ENCODE results near the gene CNN2. TPM values are rescaled to one million over a fixed set of nuclear protein-coding genes. Genes with fewer than 3 reads are reported as not detected.

The CNN2 gene
- total and polyA plus RNA-seq, 2 of the 4 experiments (the other 2 are of a cell fraction) = 272 to 395 TPM

DNA sequence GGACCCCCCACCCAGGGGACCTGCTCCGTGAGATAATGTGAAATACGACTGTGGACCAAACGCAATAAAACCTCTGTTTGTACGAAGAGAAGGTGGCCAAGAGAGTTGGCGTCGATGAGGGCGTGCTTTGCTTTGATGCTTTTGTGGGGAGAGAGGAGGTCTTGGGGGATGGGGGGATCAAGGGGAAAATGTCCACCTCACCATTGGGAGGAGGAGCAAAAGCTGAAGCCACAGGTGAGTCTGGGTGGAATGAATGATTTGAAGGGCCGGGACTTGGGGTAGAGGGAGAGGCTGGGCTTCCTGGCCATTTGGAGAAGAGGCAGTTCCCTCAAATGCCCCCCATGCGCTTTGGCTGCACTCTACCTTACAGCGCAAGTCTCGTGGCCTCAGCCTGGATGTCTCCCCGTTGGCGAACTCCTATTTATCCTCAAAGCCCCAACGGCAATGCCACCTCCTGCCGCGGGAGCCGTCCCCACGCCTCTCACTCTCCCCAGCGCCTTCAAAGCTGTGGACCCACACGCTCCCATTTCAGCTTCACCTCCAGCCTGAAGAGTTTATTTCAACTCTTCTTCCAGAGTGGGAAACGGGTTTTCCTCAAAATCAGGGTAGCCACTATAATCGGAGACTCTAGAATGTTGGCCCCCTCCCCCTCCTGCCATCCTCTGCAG is 12.7 kb downstream of the CNN2 start:
- DNase-seq = peak; percentile 28
- Histone ChIP-seq H3K9me3 (ENCODE audit: control insufficient read depth, insufficient read depth, low read length) (no peaks in the 10 kb centered on the region), H3K4me1 (ENCODE audit: control insufficient read depth, insufficient read depth, low read length) (peaks cover 7% of the 10 kb centered on the region; the same call in 1 of the 2 replicates), H3K79me1 (ENCODE audit: low read depth in 1 of 2, low read length in 2 of 2) (peaks cover 0 to 28% of the 10 kb centered on the region in 2 experiments; a peak in 2 of 4 replicates), H3K4me2 (ENCODE audit: low read depth, low read length) (no peak overlapping the region; the same call in 1 of the 2 replicates), H4K8ac (ENCODE audit: low read depth in 2 of 2, low read length in 2 of 2) (peak overlapping the region in 1 of 2 experiments; percentile 11; a peak in 1 of 4 replicates), H3K36me3 (ENCODE audit: control insufficient read depth, insufficient read depth, low read length) (peaks cover 34% of the 10 kb centered on the region), H2BK15ac (ENCODE audit: low read depth, low read length) (no peak overlapping the region), H3K9me1 (ENCODE audit: insufficient read depth, low read length) (no peaks in the 10 kb centered on the region), H2AFZ (replicated peaks; ENCODE audit: low read length, poor library complexity) (peak overlapping the region; percentile 90), H3K27ac (ENCODE audit: insufficient read depth, low read length) (no peak overlapping the region), H3K9ac (ENCODE audit: low read depth, low read length) (no peak overlapping the region), H3K56ac (ENCODE audit: extremely low read depth, insufficient read depth, low read length) (no peak overlapping the region), H3K18ac (ENCODE audit: low read depth, low read length) (no peak overlapping the region), H2BK5ac (ENCODE audit: low read depth, low read length, poor library complexity, severe bottlenecking) (no peak overlapping the region), H2BK120ac (ENCODE audit: low read depth, low read length) (no peak overlapping the region), H4K91ac (ENCODE audit: insufficient read depth, low read depth, low read length) (no peak overlapping the region), H3K27me3 (ENCODE audit: control insufficient read depth, insufficient read depth, low read length) (no peaks in the 10 kb centered on the region), H4K5ac (ENCODE audit: low read depth, low read length) (no peak overlapping the region), H2AK5ac (ENCODE audit: low read depth, low read length) (no peak overlapping the region), H2BK20ac (ENCODE audit: low read depth, low read length) (no peak overlapping the region), H4K20me1 (ENCODE audit: insufficient read depth, low read length) (peaks cover 48% of the 10 kb centered on the region), H3K4ac (ENCODE audit: low read depth, low read length) (no peak overlapping the region), H3K4me3 (ENCODE audit: insufficient read depth, low read depth, low read length) (no peak overlapping the region), H2AK9ac (replicated peaks; ENCODE audit: low read depth, low read length, poor library complexity) (peak overlapping the region; percentile 47), H3K14ac (replicated peaks; ENCODE audit: low read depth, low read length) (no peak overlapping the region), H3K23ac (ENCODE audit: low read depth, low read length) (peak overlapping the region; percentile 5; the same call in 1 of the 2 replicates)
- in situ Hi-C loops (cut with MboI; ENCODE audit: low sequenced_read_pairs) = no loop called here
- 71% methylated on average over 18 of the region's 22 CpGs; no CpG with 5 or more reads in 1 of the 2 experiments for WGBS, 2 experiments (ENCODE audit: extremely low coverage in 2 of 2, insufficient read length in 1 of 2)
- intact Hi-C loops (cut with micrococcal nuclease) = no loop called here
- no TSS peak for BruUV-seq (replicated peaks)
- ChIA-PET POLR2A (ENCODE audit: unreplicated experiment) (interaction anchor here (0.7 to 1.8 kb wide), 3 partner anchors 11 to 13 kb away, joined by 3 to 4 read pairs (median 3); partner anchors contain the start of gene CNN2), CTCF (interaction anchor here (0.6 to 1.2 kb wide), 2 partner anchors 29 to 414 kb away, joined by 3 read pairs; no protein-coding TSS in a partner anchor)
- ATAC-seq (ENCODE audit: low read depth) = peak; percentile 0; the same call in 1 of the 2 replicates
- dilution Hi-C loops (cut with HindIII; ENCODE audit: low sequenced_read_pairs, unreplicated experiment) = no loop called here
- TF ChIP-seq, protein P1, sequence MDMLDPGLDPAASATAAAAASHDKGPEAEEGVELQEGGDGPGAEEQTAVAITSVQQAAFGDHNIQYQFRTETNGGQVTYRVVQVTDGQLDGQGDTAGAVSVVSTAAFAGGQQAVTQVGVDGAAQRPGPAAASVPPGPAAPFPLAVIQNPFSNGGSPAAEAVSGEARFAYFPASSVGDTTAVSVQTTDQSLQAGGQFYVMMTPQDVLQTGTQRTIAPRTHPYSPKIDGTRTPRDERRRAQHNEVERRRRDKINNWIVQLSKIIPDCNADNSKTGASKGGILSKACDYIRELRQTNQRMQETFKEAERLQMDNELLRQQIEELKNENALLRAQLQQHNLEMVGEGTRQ (IDR thresholded peaks at IDR 0.05; ENCODE audit: low read depth, low read length) = no peak
- TF ChIP-seq MAZ (IDR thresholded peaks at IDR 0.05; ENCODE audit: borderline replicate concordance, low read depth, low read length) (no peak), MAFK (IDR thresholded peaks at IDR 0.05; ENCODE audit: low read depth, low read length) (no peak), CEBPB (IDR thresholded peaks at IDR 0.05; ENCODE audit: low read depth, low read length) (no peak), POLR2A (IDR thresholded peaks at IDR 0.05; ENCODE audit: low read depth, low read length) (no peak), MXI1 (IDR thresholded peaks at IDR 0.05; ENCODE audit: borderline replicate concordance, low read depth, low read length) (no peak), RFX5 (IDR thresholded peaks at IDR 0.05; ENCODE audit: low read depth, low read length) (no peak), CHD1 (IDR thresholded peaks at IDR 0.05; ENCODE audit: low read depth, low read length) (no peak), NFE2L2 (IDR thresholded peaks at IDR 0.05; ENCODE audit: low read depth, low read length) (no peak), RAD21 (IDR thresholded peaks at IDR 0.05; ENCODE audit: low read length) (no peak)
- TF ChIP-seq, protein P2, sequence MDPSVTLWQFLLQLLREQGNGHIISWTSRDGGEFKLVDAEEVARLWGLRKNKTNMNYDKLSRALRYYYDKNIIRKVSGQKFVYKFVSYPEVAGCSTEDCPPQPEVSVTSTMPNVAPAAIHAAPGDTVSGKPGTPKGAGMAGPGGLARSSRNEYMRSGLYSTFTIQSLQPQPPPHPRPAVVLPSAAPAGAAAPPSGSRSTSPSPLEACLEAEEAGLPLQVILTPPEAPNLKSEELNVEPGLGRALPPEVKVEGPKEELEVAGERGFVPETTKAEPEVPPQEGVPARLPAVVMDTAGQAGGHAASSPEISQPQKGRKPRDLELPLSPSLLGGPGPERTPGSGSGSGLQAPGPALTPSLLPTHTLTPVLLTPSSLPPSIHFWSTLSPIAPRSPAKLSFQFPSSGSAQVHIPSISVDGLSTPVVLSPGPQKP (IDR thresholded peaks at IDR 0.05; ENCODE audit: borderline replicate concordance, low read depth, low read length) = no peak
- TF ChIP-seq, protein P3, sequence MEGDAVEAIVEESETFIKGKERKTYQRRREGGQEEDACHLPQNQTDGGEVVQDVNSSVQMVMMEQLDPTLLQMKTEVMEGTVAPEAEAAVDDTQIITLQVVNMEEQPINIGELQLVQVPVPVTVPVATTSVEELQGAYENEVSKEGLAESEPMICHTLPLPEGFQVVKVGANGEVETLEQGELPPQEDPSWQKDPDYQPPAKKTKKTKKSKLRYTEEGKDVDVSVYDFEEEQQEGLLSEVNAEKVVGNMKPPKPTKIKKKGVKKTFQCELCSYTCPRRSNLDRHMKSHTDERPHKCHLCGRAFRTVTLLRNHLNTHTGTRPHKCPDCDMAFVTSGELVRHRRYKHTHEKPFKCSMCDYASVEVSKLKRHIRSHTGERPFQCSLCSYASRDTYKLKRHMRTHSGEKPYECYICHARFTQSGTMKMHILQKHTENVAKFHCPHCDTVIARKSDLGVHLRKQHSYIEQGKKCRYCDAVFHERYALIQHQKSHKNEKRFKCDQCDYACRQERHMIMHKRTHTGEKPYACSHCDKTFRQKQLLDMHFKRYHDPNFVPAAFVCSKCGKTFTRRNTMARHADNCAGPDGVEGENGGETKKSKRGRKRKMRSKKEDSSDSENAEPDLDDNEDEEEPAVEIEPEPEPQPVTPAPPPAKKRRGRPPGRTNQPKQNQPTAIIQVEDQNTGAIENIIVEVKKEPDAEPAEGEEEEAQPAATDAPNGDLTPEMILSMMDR (conservative IDR thresholded peaks at IDR 0.05; ENCODE audit: low read depth, low read length) = no peak
